HepG2 (cell line): Measurements from ENCODE around the gene FRRS1. TPM values are rescaled to one million over a fixed set of nuclear protein-coding genes. Genes with fewer than 3 reads are reported as not detected.

ENCODE experiments used
- ATAC-seq: fragments of 200-7000 bp; cut with Tn5 transposase; 3 replicates; pipeline ENCODE4 v1.9.1; 2020; ENCODE audit warnings: mild to moderate bottlenecking, moderate library complexity
- BruUV-seq: library from RNA; stranded (reverse); fragments of 400-500 nt; replicated peaks from 2 replicates; lab custom pipeline; 2021; lab: Mats Ljungman, UMichigan
- CTCF ChIA-PET: fragments of 300-600 bp; formaldehyde crosslinking; extraction: SDS; loops from one replicate; lab custom pipeline; 2021; ENCODE audit warnings: low total read pairs, inconsistent platforms, low intra/inter-chr PET ratio; lab: Yijun Ruan, JAX
- POLR2A ChIA-PET: fragments of 350-600 bp; sonication (Branson Sonifier 250); formaldehyde crosslinking; loops from one replicate; lab custom pipeline; 2020; ENCODE audit warnings: antibody characterized with exemption, inconsistent platforms; lab: Yijun Ruan, JAX
- DNase-seq: peaks from one replicate; pipeline ENCODE4 v3.0.0-alpha.2; 2015; ENCODE audit warnings: low spot score
- FAIRE-seq: peaks from 3 replicates; lab custom pipeline; 2011; peaks lifted over from hg19 to GRCh38; lab: Jason Lieb, UNC
- H2AFZ ChIP-seq: one replicate; pipeline ENCODE4 v1.6.1; 2011; ENCODE audit warnings: low read length, inconsistent platforms
- H3K27ac ChIP-seq: fragments of 300-600 bp; 3 replicates; pipeline ENCODE4 v1.8.0; 2011; ENCODE audit warnings: mixed run types, mild to moderate bottlenecking, mixed read lengths, low read length, inconsistent platforms; ENCODE audit not compliant: insufficient read depth; ENCODE audit errors: extremely low read length
- H3K27me3 ChIP-seq, 2 experiments: fragments of 200-600 bp in 1 of 2; 2 replicates in 1 of 2; 3 replicates in 1 of 2; pipeline versions ENCODE4 v1.6.0 to v1.8.0; 2011; ENCODE audit warnings: low read length in 2 of 2, mild to moderate bottlenecking in 2 of 2, moderate library complexity in 2 of 2, inconsistent platforms in 1 of 2; ENCODE audit not compliant: insufficient read depth in 2 of 2, control insufficient read depth in 1 of 2
- H3K36me3 ChIP-seq, 2 experiments: fragments of 200-600 bp in 1 of 2; replicated peaks in 1 of 2; 2 replicates in 1 of 2; 3 replicates in 1 of 2; pipeline versions ENCODE4 v1.5.1 to v1.8.0; 2011; ENCODE audit warnings: low read length in 2 of 2, inconsistent platforms in 1 of 2; ENCODE audit not compliant: insufficient read depth in 2 of 2, control insufficient read depth in 1 of 2
- H3K4me1 ChIP-seq: 2 replicates; pipeline ENCODE4 v1.5.1; 2012; ENCODE audit warnings: low read length, inconsistent platforms; ENCODE audit not compliant: insufficient read depth
- H3K4me2 ChIP-seq: 2 replicates; pipeline ENCODE4 v1.6.0; 2011; ENCODE audit warnings: low read depth, low read length, inconsistent platforms
- H3K4me3 ChIP-seq, 3 experiments: fragments of 200-600 bp in 1 of 3; sonication (generic), shearing (Covaris generic) in 1 of 3; replicated peaks in 1 of 3; 2 replicates each; pipeline ENCODE4 v1.5.1; 2011 to 2016; ENCODE audit warnings: low read length in 3 of 3, inconsistent platforms in 2 of 3, low read depth in 2 of 3, mild to moderate bottlenecking in 2 of 3, control low read depth in 1 of 3, mixed read lengths in 1 of 3; ENCODE audit not compliant: insufficient read depth in 1 of 3
- H3K79me2 ChIP-seq: one replicate; pipeline ENCODE4 v1.6.1; 2011; ENCODE audit warnings: low read length, inconsistent platforms; ENCODE audit not compliant: insufficient read depth
- H3K9ac ChIP-seq: 2 replicates; pipeline ENCODE4 v1.6.0; 2011; ENCODE audit warnings: mild to moderate bottlenecking, low read depth, low read length, inconsistent platforms; ENCODE audit not compliant: insufficient read depth
- H3K9me3 ChIP-seq: 2 replicates; pipeline ENCODE4 v1.5.1; 2012; ENCODE audit warnings: mild to moderate bottlenecking, low read length
- H4K20me1 ChIP-seq: 2 replicates; pipeline ENCODE4 v1.6.0; 2011; ENCODE audit warnings: inconsistent platforms, mild to moderate bottlenecking, low read length, moderate library complexity; ENCODE audit not compliant: insufficient read depth
- CC2D1A ChIP-seq: sonication (generic); formaldehyde crosslinking; IDR thresholded peaks from 2 replicates; pipeline ENCODE4 v1.8.1; 2023; ENCODE audit warnings: mild to moderate bottlenecking, missing genetic modification reagents
- ELF3 ChIP-seq: IDR thresholded peaks from 2 replicates; pipeline ENCODE4 v1.6.1; 2016; ENCODE audit warnings: missing genetic modification reagents, missing compliant biosample characterization
- EP300 ChIP-seq, 3 experiments: sonication (generic) in 1 of 3; formaldehyde crosslinking in 1 of 3; IDR thresholded peaks; 2 replicates each; pipeline versions ENCODE4 v1.5.1 to v1.6.1; 2011 to 2020; ENCODE audit warnings: low read depth in 2 of 3, low read length in 2 of 3, borderline replicate concordance in 1 of 3, improper control_type of control experiment in 1 of 3, mild to moderate bottlenecking in 1 of 3, missing genetic modification reagents in 1 of 3, moderate library complexity in 1 of 3
- GZF1 ChIP-seq: sonication (generic); formaldehyde crosslinking; IDR thresholded peaks from 2 replicates; pipeline ENCODE4 v1.5.1; 2020; ENCODE audit warnings: mild to moderate bottlenecking, missing genetic modification reagents
- HNRNPH1 ChIP-seq: fragments of 200-400 bp; formaldehyde crosslinking; optimal IDR thresholded peaks from 2 replicates; pipeline ENCODE3; 2017; ENCODE audit warnings: mild to moderate bottlenecking, low read depth, low read length
- IKZF1 ChIP-seq: fragments of 450-650 bp; IDR thresholded peaks from 2 replicates; pipeline ENCODE4 v1.7.1; 2016
- KAT2B ChIP-seq: fragments of 150-350 bp; IDR thresholded peaks from 2 replicates; pipeline ENCODE4 v1.6.1; 2014; ENCODE audit warnings: low read depth, low read length, borderline replicate concordance
- KAT7 ChIP-seq: IDR thresholded peaks from 2 replicates; pipeline ENCODE4 v1.6.1; 2018; ENCODE audit warnings: borderline replicate concordance, missing compliant biosample characterization
- MAFK ChIP-seq, 2 experiments: IDR thresholded peaks in 1 of 2; conservative IDR thresholded peaks in 1 of 2; 2 replicates each; pipeline ENCODE4 v1.6.1; 2011; ENCODE audit warnings: improper control_type of control experiment in 2 of 2, low read length in 2 of 2
- STAG1 ChIP-seq: sonication (generic); formaldehyde crosslinking; IDR thresholded peaks from 2 replicates; pipeline ENCODE4 v1.4.0; 2020; ENCODE audit warnings: missing genetic modification reagents
- SUZ12 ChIP-seq: fragments of 150-350 bp; IDR thresholded peaks from 2 replicates; pipeline ENCODE4 v1.6.1; 2014; ENCODE audit warnings: low read depth, low read length
- TRIM24 ChIP-seq: sonication (generic); formaldehyde crosslinking; IDR thresholded peaks from 2 replicates; pipeline ENCODE4 v1.8.0; 2022; ENCODE audit warnings: mild to moderate bottlenecking, missing genetic modification reagents
- ZFP1 ChIP-seq: IDR thresholded peaks from 2 replicates; pipeline ENCODE4 v1.6.1; 2016
- ZNF121 ChIP-seq: sonication (generic); formaldehyde crosslinking; IDR thresholded peaks from 2 replicates; pipeline ENCODE4 v1.5.0; 2020; ENCODE audit warnings: mild to moderate bottlenecking, missing genetic modification reagents
- ZNF550 ChIP-seq: sonication (generic); formaldehyde crosslinking; IDR thresholded peaks from 2 replicates; pipeline ENCODE4 v1.4.0; 2020; ENCODE audit warnings: mild to moderate bottlenecking, missing genetic modification reagents, borderline replicate concordance
- ZNF652 ChIP-seq: IDR thresholded peaks from 2 replicates; pipeline ENCODE4 v1.6.1; 2016; ENCODE audit warnings: low read depth, borderline replicate concordance
- WGBS: methylation state at CpG from one replicate; pipeline ENCODE4 v1.1.6; 2017; ENCODE audit warnings: low lambda C conversion rate; 5-methylcytosine and 5-hydroxymethylcytosine counted together
- in situ Hi-C: cut with HindIII; loops from 2 replicates; pipeline ENCODE4 v1.10.0; 2017; ENCODE audit warnings: low pct_unique_long_range_greater_than_20kb; ENCODE audit not compliant: extremely low pct_ligation_motif_present
- intact Hi-C: fragments of 100-400 bp; cut with micrococcal nuclease; formaldehyde crosslinking; loops from one replicate; pipeline ENCODE4 v1.10.0; 2022; ENCODE audit not compliant: unreplicated experiment
- polyA plus RNA-seq, 8 experiments: library from polyadenylated mRNA; depleted of rRNA in 3 of 8; stranded (reverse) in 7 of 8; unstranded in 1 of 8; fragments of >200 nt; fragmentation: Illumina TruSeq in 4 of 8; extraction: Trizol in 4 of 8; gene quantifications; 2 replicates each; pipeline versions ENCODE4 v1.2.1 to v1.2.3, GENCODE V29; 2011 to 2016; ENCODE audit warnings: low read depth in 4 of 8, missing spikeins in 1 of 8, mixed read lengths in 1 of 8; ENCODE audit not compliant: insufficient read depth in 1 of 8
- total RNA-seq, 5 experiments: library from RNA; depleted of rRNA; stranded (reverse); fragments of >200 nt; fragmentation: Illumina TruSeq; extraction: Trizol; gene quantifications; 2 replicates each; pipeline ENCODE4 v1.2.3, GENCODE V29; 2016; ENCODE audit warnings: low read depth in 1 of 5
- TF ChIP-seq, protein P1 (sequence below): sonication (generic); formaldehyde crosslinking; IDR thresholded peaks from 2 replicates; pipeline ENCODE4 v1.8.0; 2022; ENCODE audit warnings: mild to moderate bottlenecking, missing genetic modification reagents
- TF ChIP-seq, protein P2 (sequence below): sonication (generic); formaldehyde crosslinking; IDR thresholded peaks from 2 replicates; pipeline ENCODE4 v1.8.0; 2022; ENCODE audit warnings: missing genetic modification reagents, mild to moderate bottlenecking, borderline replicate concordance
- TF ChIP-seq, protein P3 (sequence below): sonication (generic); formaldehyde crosslinking; IDR thresholded peaks from 2 replicates; pipeline ENCODE4 v1.5.0; 2020; ENCODE audit warnings: missing genetic modification reagents
- TF ChIP-seq, protein P4 (sequence below): sonication (generic); formaldehyde crosslinking; IDR thresholded peaks from 2 replicates; pipeline ENCODE4 v1.5.0; 2020; ENCODE audit warnings: mild to moderate bottlenecking, missing genetic modification reagents, moderate library complexity

The FRRS1 gene
- total and polyA plus RNA-seq, 2 of the 13 experiments (the other 11 are each of a cell fraction or from before 2014, with no cell fraction given): 22.6 to 23.4 TPM

DNA sequence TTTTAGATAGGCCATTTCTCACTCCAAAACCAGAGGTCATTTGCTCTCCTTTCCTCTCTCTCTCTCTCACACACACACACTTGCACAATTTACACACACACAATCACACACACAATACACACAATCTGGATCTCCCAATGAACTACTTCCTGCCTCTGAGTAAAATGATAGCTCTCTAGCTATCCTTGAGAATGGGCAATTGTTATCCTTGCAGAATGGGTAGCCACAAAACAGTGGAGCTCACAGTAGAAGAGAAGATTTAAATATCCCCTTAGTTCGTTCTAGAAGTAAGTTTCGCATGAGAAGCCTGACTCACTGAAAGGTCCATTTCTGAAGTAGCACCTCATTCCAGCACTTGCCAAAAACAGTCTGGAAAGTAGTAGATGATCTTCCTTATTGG is 102.9 kb downstream of the FRRS1 start:
- CTCF ChIA-PET: no interaction called here
- ATAC-seq (no peak), FAIRE-seq (no peak), DNase-seq (no peak)
- Histone ChIP-seq H4K20me1 (no peaks in the 10 kb centered on the region), H3K4me3 (no peak overlapping the region), H3K27me3 (no peaks in the 10 kb centered on the region), H3K9me3 (no peaks in the 10 kb centered on the region), H3K79me2 (no peaks in the 10 kb centered on the region), H2AFZ (no peak overlapping the region), H3K36me3 (peaks cover 10 to 35% of the 10 kb centered on the region in 2 experiments), H3K4me1 (peaks cover 15% of the 10 kb centered on the region), H3K4me2 (no peak overlapping the region), H3K9ac (no peak overlapping the region), H3K27ac (no peak overlapping the region)
- no TSS peak for BruUV-seq
- intact Hi-C loops: no loop called here
- POLR2A ChIA-PET: no interaction called here
- TF ChIP-seq KAT7 (CRISPR knock-in tag): no peak
- no peak for TF ChIP-seq IKZF1
- no peak for TF ChIP-seq ZNF652 (CRISPR knock-in tag)
- TF ChIP-seq, protein P1, sequence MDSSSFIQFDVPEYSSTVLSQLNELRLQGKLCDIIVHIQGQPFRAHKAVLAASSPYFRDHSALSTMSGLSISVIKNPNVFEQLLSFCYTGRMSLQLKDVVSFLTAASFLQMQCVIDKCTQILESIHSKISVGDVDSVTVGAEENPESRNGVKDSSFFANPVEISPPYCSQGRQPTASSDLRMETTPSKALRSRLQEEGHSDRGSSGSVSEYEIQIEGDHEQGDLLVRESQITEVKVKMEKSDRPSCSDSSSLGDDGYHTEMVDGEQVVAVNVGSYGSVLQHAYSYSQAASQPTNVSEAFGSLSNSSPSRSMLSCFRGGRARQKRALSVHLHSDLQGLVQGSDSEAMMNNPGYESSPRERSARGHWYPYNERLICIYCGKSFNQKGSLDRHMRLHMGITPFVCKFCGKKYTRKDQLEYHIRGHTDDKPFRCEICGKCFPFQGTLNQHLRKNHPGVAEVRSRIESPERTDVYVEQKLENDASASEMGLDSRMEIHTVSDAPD: no peak
- no peak for TF ChIP-seq CC2D1A (CRISPR knock-in tag)
- no peak for TF ChIP-seq HNRNPH1
- no peak for TF ChIP-seq STAG1 (CRISPR knock-in tag)
- TF ChIP-seq ZNF550 (CRISPR knock-in tag): no peak
- no peak for TF ChIP-seq EP300 (IDR thresholded peaks at IDR 0.05; ENCODE audit: low read depth in 2 of 2, low read length in 2 of 2)
- TF ChIP-seq EP300 (CRISPR knock-in tag; IDR thresholded peaks at IDR 0.05; ENCODE audit: borderline replicate concordance): no peak
- TF ChIP-seq, protein P2, sequence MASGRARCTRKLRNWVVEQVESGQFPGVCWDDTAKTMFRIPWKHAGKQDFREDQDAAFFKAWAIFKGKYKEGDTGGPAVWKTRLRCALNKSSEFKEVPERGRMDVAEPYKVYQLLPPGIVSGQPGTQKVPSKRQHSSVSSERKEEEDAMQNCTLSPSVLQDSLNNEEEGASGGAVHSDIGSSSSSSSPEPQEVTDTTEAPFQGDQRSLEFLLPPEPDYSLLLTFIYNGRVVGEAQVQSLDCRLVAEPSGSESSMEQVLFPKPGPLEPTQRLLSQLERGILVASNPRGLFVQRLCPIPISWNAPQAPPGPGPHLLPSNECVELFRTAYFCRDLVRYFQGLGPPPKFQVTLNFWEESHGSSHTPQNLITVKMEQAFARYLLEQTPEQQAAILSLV (CRISPR knock-in tag): no peak
- TF ChIP-seq, protein P3, sequence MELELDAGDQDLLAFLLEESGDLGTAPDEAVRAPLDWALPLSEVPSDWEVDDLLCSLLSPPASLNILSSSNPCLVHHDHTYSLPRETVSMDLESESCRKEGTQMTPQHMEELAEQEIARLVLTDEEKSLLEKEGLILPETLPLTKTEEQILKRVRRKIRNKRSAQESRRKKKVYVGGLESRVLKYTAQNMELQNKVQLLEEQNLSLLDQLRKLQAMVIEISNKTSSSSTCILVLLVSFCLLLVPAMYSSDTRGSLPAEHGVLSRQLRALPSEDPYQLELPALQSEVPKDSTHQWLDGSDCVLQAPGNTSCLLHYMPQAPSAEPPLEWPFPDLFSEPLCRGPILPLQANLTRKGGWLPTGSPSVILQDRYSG (CRISPR knock-in tag): no peak
- TF ChIP-seq SUZ12: no peak
- TF ChIP-seq ZNF121 (CRISPR knock-in tag): no peak
- TF ChIP-seq KAT2B: no peak
- TF ChIP-seq GZF1: no peak
- TF ChIP-seq, protein P4, sequence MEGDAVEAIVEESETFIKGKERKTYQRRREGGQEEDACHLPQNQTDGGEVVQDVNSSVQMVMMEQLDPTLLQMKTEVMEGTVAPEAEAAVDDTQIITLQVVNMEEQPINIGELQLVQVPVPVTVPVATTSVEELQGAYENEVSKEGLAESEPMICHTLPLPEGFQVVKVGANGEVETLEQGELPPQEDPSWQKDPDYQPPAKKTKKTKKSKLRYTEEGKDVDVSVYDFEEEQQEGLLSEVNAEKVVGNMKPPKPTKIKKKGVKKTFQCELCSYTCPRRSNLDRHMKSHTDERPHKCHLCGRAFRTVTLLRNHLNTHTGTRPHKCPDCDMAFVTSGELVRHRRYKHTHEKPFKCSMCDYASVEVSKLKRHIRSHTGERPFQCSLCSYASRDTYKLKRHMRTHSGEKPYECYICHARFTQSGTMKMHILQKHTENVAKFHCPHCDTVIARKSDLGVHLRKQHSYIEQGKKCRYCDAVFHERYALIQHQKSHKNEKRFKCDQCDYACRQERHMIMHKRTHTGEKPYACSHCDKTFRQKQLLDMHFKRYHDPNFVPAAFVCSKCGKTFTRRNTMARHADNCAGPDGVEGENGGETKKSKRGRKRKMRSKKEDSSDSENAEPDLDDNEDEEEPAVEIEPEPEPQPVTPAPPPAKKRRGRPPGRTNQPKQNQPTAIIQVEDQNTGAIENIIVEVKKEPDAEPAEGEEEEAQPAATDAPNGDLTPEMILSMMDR (CRISPR knock-in tag): no peak
- TF ChIP-seq ELF3 (CRISPR knock-in tag): no peak
- no peak for TF ChIP-seq TRIM24 (CRISPR knock-in tag)
- TF ChIP-seq ZFP1 (CRISPR knock-in tag): no peak
- TF ChIP-seq MAFK (conservative IDR thresholded peaks at IDR 0.05 in 1 of 2, IDR thresholded peaks at IDR 0.05 in 1 of 2; ENCODE audit: low read length in 2 of 2): no peak
- in situ Hi-C loops: no loop called here
- 100% methylated on average over 2 of the region's 2 CpGs for WGBS
